Effector memory CD8-positive, alpha-beta T cell (primary cell): ENCODE results near the gene MS4A4E.
"Not testable (repeated sequence)": the region's sequence is repeated elsewhere in the genome, so short reads cannot be mapped to it uniquely, and the experiment has no call there.

Source experiments
- ATAC-seq: fragments of 150-1000 bp; cut with Tn5 transposase; replicated peaks from 2 replicates; pipeline ENCODE4 v1.10.0; 2021; ENCODE audit warnings: mild to moderate bottlenecking, moderate library complexity
- DNase-seq, 3 experiments: peaks; one replicate each; pipeline ENCODE4 v3.0.0; 2021
- H3K27ac Mint-ChIP-seq, 2 donors: one replicate each; pipeline ENCODE4 v1.8.0; 2022; ENCODE audit warnings: mild to moderate bottlenecking in 2 of 2, mixed read lengths in 2 of 2, moderate library complexity in 2 of 2
- H3K27me3 Mint-ChIP-seq, 2 donors: one replicate each; pipeline ENCODE4 v1.8.0; 2022; ENCODE audit warnings: mixed read lengths in 2 of 2
- H3K36me3 Mint-ChIP-seq: one replicate; pipeline ENCODE4 v1.8.0; 2022; ENCODE audit warnings: mild to moderate bottlenecking, moderate library complexity, mixed read lengths; ENCODE audit not compliant: insufficient read depth
- H3K4me1 Mint-ChIP-seq, 2 donors: one replicate each; pipeline ENCODE4 v1.8.0; 2022; ENCODE audit warnings: low read depth in 2 of 2, mixed read lengths in 2 of 2
- H3K4me3 Mint-ChIP-seq, 2 donors: one replicate each; pipeline ENCODE4 v1.8.0; 2022; ENCODE audit warnings: mild to moderate bottlenecking in 2 of 2, mixed read lengths in 2 of 2, moderate library complexity in 2 of 2
- H3K9me3 Mint-ChIP-seq, 2 donors: one replicate each; pipeline ENCODE4 v1.8.0; 2022; ENCODE audit warnings: mixed read lengths in 2 of 2
- total RNA-seq, 9 experiments: gene quantifications; one replicate each; lab custom pipeline; 2026; lab: John Stamatoyannopoulos, UW

MS4A4E gene
- total RNA-seq = 0 to 0.10 (median 0) reads per million in 9 experiments

- ATAC-seq (no peak), DNase-seq (no peak)
- Mint-ChIP-seq H3K27ac (no peak within 1 kb of the TSS), H3K36me3 (no peaks in the 10 kb centered on the region), H3K9me3 (no peaks in the 10 kb centered on the region), H3K27me3 (peaks cover 43 to 46% of the 10 kb centered on the region in 2 donors), H3K4me1 (no peaks in the 10 kb centered on the region), H3K4me3 (no peak within 1 kb of the TSS)
Measured at GRCh38 chr11:60242740-60243239, at the start of gene MS4A4E. Gene MS4A4E, minus strand, starts transcription at chr11:60243137. Its CDS starts 13,082 bp downstream, at chr11:60230055.

DNA sequence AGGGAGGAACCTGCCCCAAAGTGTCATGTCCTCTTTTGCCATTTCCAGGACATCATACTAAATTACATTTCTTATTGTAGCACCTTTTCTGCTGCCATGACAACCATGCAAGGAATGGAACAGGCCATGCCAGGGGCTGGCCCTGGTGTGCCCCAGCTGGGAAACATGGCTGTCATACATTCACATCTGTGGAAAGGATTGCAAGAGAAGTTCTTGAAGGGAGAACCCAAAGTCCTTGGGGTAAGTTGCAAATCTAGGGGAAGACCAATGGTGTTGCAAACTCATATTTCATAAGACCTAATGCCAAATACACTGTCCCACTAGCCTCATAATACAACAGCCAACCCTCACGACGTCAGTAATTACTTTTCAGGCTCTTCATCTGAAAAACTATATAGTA lies 49.2 kb upstream of the MS4A4E start:
- peaks cover 10 to 28% of the 10 kb centered on the region in 2 donors for H3K27me3 Mint-ChIP-seq
- H3K27ac Mint-ChIP-seq = no peak overlapping the region
- no peak overlapping the region for H3K4me3 Mint-ChIP-seq
- no peaks in the 10 kb centered on the region for H3K9me3 Mint-ChIP-seq
- H3K36me3 Mint-ChIP-seq = no peaks in the 10 kb centered on the region
- DNase-seq (no peak), ATAC-seq (no peak)
- no peaks in the 10 kb centered on the region for H3K4me1 Mint-ChIP-seq

- Mint-ChIP-seq H3K4me1 (no peaks in the 10 kb centered on the region), H3K27ac (no peak overlapping the region), H3K9me3 (no peaks in the 10 kb centered on the region), H3K4me3 (no peak overlapping the region), H3K27me3 (peaks cover 10 to 11% of the 10 kb centered on the region in 2 donors), H3K36me3 (no peaks in the 10 kb centered on the region)
- ATAC-seq (no peak), DNase-seq (no peak)
Measured at GRCh38 chr11:60288531-60288930, 45.6 kb upstream of the MS4A4E start.

DNA sequence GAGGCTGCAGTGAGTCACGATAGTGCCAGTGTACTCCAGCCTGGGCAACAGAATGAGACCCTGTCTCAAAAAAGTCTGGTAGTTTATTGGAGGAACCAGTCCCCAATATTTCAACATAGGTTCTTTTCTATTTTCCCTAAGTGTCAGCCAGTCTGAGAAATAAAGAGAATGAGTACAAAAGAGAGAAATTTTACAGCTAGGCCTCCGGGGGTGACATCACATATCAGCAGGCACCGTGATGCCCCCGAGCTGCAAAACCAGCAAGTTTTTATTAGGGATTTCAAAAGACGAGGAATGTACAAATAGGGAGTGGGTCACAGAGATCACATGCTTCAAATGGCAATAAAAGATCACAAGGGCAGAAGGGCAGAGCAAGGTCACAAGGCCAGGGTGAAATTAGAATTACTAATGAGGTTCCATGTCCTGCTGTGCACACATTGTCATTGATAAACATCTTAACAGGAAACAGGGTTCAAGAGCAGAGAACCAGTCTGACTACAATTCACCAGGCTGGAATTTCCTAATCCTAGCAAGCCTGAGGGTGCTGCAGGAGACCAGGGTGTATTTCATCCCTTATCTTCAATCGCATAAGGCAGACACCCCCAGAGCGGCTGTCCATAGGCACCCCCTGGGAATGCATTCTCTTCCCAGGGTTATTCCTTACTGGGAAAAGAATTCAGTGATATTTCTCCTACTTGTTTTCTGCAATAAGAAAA lies 42.6 kb upstream of the MS4A4E start:
- H3K27ac Mint-ChIP-seq = not testable (repeated sequence)

DNA sequence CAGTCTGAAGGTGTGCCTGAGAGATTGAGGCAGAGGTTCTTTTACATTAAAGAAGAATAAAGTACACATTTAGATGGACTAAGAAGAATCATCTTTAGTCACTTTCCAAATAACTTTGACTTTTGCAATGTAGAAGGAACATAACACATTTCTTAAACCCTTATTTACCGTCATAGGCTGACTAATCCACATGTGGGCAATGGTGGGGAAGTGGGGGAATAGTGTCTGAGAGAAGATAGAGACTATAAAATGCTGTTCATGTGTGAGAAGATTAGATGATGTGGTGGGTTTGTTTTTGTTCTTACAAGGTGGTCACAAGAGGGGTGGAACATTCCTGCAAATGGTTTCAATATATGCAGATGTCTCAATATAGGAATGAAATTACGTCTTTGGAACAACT lies 39.3 kb upstream of the MS4A4E start:
- H3K4me3 Mint-ChIP-seq = no peak overlapping the region
- H3K36me3 Mint-ChIP-seq = no peaks in the 10 kb centered on the region
- H3K27me3 Mint-ChIP-seq = peaks cover 21 to 27% of the 10 kb centered on the region in 2 donors
- H3K27ac Mint-ChIP-seq = no peak overlapping the region
- DNase-seq (no peak), ATAC-seq (no peak)
- H3K4me1 Mint-ChIP-seq = no peaks in the 10 kb centered on the region
- no peaks in the 10 kb centered on the region for H3K9me3 Mint-ChIP-seq

More for the DNA sequence above, 42.6 kb upstream of the MS4A4E start:
- H3K4me1 Mint-ChIP-seq, DNase-seq, H3K4me3 Mint-ChIP-seq, H3K9me3 Mint-ChIP-seq, H3K36me3 Mint-ChIP-seq, ATAC-seq: not testable (repeated sequence)
- H3K27me3 Mint-ChIP-seq = peaks cover 9 to 24% of the 10 kb centered on the region in 2 donors

DNA sequence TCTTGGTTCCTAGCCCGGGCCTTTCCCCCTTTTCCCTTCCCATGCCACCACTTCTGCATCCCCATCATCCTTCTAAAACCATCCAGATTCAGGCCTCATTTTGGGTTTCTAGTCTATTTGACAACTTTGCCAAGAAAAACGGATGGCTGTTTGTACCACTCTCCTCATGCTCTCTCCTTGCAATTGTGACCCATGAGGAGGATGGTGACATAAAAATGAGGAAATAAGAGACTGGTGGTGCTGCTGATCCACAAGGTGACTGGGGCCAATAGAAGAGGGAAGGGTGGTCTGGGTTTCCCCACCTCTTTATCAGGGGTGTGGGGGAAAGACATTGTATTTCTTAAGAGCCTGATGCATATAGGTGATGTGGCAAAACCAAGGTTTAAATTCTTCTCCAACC lies 38.5 kb upstream of the MS4A4E start:
- Mint-ChIP-seq H3K27ac (no peak overlapping the region), H3K36me3 (no peaks in the 10 kb centered on the region), H3K4me1 (no peaks in the 10 kb centered on the region), H3K9me3 (no peaks in the 10 kb centered on the region), H3K4me3 (no peak overlapping the region), H3K27me3 (peaks cover 21 to 34% of the 10 kb centered on the region in 2 donors)
- DNase-seq (no peak), ATAC-seq (no peak)

- ATAC-seq (peak; percentile 41), DNase-seq (no peak)
- Mint-ChIP-seq H3K9me3 (no peaks in the 10 kb centered on the region), H3K27me3 (peaks cover 21 to 34% of the 10 kb centered on the region in 2 donors), H3K4me3 (no peak within 1 kb of the TSS), H3K36me3 (no peaks in the 10 kb centered on the region), H3K27ac (no peak within 1 kb of the TSS), H3K4me1 (no peaks in the 10 kb centered on the region)
Measured at GRCh38 chr11:60280412-60280811, 37.5 kb upstream of the MS4A4E start, which contains the start of gene MS4A4A. Gene MS4A4A, plus strand, starts transcription at chr11:60280666. Its CDS starts 10 bp downstream, at chr11:60280676.

DNA sequence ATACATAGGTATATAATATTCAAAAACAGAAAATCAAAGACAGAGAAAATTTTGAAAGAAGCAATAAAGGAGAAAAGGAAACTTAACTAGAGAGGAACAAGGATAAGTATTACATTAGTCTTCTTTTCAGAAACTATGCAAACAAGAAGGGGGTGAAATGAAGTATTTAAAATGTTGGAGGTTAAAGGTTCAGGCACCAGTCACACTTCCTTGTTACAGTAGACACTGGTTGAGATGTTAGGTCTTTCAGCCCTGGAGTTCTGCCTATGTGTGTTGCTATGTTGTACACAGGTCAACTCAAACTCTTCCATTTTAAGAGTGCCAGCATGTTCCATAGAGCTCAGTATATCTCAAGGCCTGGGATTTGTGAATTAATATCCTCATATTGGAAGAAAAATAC lies 31.5 kb upstream of the MS4A4E start:
- Mint-ChIP-seq H3K9me3 (no peaks in the 10 kb centered on the region), H3K36me3 (no peaks in the 10 kb centered on the region), H3K27me3 (peaks cover 21 to 62% of the 10 kb centered on the region in 2 donors), H3K4me3 (no peak overlapping the region), H3K4me1 (no peaks in the 10 kb centered on the region), H3K27ac (no peak overlapping the region)
- ATAC-seq (no peak), DNase-seq (no peak)

- Mint-ChIP-seq H3K4me3 (no peak overlapping the region), H3K36me3 (no peaks in the 10 kb centered on the region), H3K27me3 (peaks cover 19 to 35% of the 10 kb centered on the region in 2 donors), H3K4me1 (no peaks in the 10 kb centered on the region), H3K27ac (no peak overlapping the region), H3K9me3 (no peaks in the 10 kb centered on the region)
- peak in 1 of 3 experiments; percentile 20 for DNase-seq
- no peak for ATAC-seq
Measured at GRCh38 chr11:60265373-60266214, 22.7 kb upstream of the MS4A4E start.

DNA sequence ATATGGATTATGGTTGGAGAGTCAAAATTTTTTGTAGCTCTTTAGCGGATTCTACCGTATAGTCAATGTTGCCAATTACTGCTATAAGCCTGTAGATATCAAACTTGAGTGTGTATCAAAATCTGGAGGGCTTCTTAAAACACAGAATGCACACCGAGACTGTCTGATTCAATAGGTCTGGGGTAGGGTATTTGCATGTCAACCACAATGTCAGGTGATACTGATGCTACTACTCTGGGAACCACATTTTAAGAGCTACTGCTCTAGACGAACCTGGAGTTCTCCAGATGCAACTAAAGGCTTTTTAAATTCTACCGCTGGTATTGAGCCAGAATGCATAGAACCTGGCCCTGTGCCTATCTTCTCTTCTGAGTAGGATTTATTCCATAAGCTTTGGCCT lies 21.7 kb upstream of the MS4A4E start:
- ATAC-seq (no peak), DNase-seq (no peak)
- Mint-ChIP-seq H3K36me3 (no peaks in the 10 kb centered on the region), H3K9me3 (no peaks in the 10 kb centered on the region), H3K4me1 (no peaks in the 10 kb centered on the region), H3K27me3 (peaks cover 19 to 30% of the 10 kb centered on the region in 2 donors), H3K4me3 (no peak overlapping the region), H3K27ac (no peak overlapping the region)

- ATAC-seq = no peak
- H3K27ac Mint-ChIP-seq = no peak overlapping the region
Measured at GRCh38 chr11:60263402-60263801, 20.5 kb upstream of the MS4A4E start.

GRCh38 chr11:60261014-60261413 lies 18.1 kb upstream of the MS4A4E start:
- DNase-seq (no peak), ATAC-seq (no peak)
- Mint-ChIP-seq H3K27ac (no peak overlapping the region), H3K9me3 (no peaks in the 10 kb centered on the region), H3K4me1 (no peaks in the 10 kb centered on the region), H3K27me3 (peaks cover 13 to 17% of the 10 kb centered on the region in 2 donors), H3K4me3 (no peak overlapping the region), H3K36me3 (no peaks in the 10 kb centered on the region)

More at GRCh38 chr11:60263402-60263801, 20.5 kb upstream of the MS4A4E start:
- no peaks in the 10 kb centered on the region for H3K36me3 Mint-ChIP-seq
- no peaks in the 10 kb centered on the region for H3K4me1 Mint-ChIP-seq
- no peak for DNase-seq
- no peaks in the 10 kb centered on the region for H3K9me3 Mint-ChIP-seq
- peaks cover 19 to 27% of the 10 kb centered on the region in 2 donors for H3K27me3 Mint-ChIP-seq
- H3K4me3 Mint-ChIP-seq = no peak overlapping the region

GRCh38 chr11:60257956-60258722 lies 15.2 kb upstream of the MS4A4E start:
- Mint-ChIP-seq H3K27ac (no peak overlapping the region), H3K9me3 (no peaks in the 10 kb centered on the region), H3K4me3 (no peak overlapping the region), H3K36me3 (no peaks in the 10 kb centered on the region), H3K27me3 (peaks cover 27 to 29% of the 10 kb centered on the region in 2 donors), H3K4me1 (no peaks in the 10 kb centered on the region)
- ATAC-seq (no peak), DNase-seq (no peak)
